Hematopoietic multipotent progenitor cell treated with erythropoietin and hydrocortisone succinate and interleukin-3 and kit ligand, for 4 days (in vitro differentiated cells): ENCODE data around the gene TPP2.

Source experiments
- DNase-seq: peaks from one replicate; pipeline ENCODE4 v3.0.0-alpha.2; 2015

Gene TPP2

DNA sequence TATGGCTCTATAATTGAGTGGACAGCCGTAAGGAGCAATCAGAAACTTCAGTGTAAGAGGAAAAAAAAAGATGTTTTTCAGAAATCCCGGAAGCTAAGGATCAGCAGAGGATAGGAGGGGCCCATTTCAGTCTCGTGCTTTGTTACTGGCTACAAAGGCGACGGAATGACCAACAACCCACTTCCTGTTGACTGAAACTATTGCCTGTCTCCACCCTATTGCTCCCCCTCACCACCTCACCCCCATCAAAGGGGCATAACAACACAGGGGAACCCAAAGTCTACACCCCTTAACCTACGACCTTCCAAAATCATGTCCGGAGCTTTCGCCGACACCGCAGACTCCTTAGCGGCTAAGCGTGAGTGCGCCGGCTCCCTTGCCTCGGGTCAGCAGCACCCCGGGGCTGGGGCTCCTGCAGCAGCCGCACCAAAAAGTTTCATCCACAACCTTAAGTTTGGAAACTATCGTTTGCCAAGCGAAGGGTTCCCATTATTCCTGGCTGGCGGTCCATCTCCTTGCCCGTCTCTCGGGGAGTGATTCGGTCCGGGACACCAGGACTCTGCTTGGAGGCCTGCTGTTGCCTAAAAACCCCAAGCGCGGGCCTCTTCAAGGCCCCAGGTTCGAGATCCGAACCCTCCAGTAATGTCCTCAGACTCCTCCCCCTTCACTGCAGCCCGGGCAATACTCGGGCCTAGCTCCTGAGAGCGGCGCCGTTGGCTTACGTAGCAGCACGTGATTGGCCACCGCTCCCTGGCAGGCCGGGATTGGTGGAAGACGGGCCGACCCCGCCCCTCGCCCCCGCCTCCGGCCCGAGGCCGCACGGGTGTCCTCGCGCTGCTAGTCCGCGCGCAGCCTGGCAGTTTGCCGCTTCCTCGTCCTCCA is at the start of gene TPP2:
Gene TPP2, plus strand, starts transcription at position 840 of the 882 bp plus-strand sequence. CDS start 53 bp downstream, outside the sequence.
- DNase-seq: peak; percentile 99

DNA sequence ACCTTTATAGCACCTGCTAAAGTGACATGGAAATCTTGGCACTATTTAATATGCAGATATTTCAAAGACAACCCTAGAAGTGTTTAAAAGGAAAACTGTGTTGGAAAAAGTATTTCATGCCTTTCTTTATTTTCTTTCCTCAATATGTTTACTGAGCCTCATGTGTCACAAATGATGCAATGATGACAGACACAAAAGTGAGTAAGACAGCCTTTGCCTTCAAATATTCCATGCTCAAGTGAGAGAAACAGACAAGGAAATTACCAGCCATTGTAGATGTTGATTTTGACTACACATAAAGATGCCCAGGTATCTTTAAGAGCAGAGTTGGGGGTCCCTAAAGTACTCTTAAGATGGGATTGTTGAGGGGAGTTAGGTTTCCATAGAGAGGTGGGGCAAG is 48.0 kb upstream of the TPP2 start:
- DNase-seq: no peak

DNA sequence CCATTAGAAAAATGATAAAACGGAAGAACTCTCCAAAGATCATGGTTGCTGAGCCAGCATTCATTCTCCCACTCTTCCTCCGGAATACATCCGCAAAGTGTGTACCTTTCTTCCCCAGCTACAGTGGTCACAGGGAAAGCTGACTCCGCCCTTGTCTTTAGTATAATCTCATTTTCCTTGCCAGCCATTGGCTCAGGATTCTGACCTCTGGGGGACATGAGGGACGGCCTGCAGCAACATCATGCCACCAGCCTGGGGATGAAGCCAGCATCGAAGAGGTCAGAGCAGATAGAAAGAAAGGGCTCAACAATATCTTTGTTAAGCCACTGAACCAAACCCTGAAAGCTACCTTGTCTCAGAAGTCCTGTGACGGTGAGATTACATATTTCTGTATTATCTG is 46.3 kb upstream of the TPP2 start:
- no peak for DNase-seq

DNA sequence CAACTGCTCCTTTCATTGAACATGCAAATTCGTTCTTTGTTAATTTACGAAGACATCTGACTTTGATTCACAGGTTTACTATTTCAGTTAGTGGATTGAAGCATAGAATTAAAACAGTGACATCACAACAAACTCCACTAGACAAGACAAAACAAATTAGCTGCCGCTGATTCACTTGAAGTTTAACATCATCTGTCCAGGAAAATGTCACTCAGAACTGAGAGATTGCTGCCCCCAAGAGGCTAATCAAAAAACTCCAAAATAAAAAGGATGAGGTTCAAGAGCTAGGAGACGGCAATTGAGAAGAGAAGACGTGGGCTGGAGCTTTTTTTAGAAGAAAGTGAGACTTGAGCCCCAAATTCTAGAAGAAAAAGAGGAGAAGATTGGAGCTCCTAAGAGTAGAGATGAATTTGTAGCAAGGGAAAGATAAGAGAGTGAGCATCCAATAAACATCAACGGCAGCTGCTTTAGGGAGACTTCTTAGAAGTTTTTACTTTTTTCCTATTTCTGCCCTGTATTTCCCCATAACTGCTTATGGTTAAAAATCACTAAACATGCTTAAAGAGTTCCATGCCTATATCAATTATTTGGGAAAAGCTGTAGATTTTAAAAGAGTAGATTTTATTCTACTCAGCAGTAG is 40.8 kb upstream of the TPP2 start:
- DNase-seq: peak; percentile 72

DNA sequence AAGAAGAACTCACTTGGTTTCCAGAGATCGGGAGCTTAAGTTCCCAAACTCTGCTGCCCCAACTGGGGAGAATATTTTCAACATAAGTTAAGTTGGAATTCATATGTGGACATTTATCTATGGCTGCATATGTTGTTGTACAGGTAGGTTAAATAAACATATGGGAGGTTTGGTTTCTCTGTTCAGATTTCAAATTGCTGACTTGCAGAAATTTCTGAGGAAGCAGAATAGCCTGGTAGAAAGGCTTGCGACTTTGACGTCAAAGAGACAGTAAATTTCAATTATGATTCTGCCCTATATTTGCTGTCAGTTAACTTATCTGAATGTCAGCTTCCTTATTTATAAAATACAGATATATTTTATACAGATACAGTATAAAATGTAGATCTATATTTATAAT is 40.0 kb upstream of the TPP2 start:
- DNase-seq: no peak

DNA sequence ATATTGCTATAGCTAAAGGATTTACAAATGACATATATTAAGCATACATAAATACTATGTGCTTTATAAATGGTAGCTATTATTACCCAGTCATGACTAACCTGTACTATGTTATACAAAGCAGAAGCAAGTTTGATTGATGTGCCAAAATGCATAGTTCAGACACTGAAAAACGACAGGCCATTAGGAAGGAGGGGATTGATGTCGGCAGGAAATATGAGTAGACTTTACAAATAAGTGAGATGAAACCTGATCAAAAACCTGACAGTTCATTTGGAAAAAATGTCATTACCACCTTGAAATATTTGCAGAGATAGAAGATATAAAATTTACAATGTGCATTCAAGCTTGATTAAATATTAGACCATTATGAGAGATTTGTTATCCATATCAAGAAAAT is 38.8 kb upstream of the TPP2 start:
- no peak for DNase-seq

DNA sequence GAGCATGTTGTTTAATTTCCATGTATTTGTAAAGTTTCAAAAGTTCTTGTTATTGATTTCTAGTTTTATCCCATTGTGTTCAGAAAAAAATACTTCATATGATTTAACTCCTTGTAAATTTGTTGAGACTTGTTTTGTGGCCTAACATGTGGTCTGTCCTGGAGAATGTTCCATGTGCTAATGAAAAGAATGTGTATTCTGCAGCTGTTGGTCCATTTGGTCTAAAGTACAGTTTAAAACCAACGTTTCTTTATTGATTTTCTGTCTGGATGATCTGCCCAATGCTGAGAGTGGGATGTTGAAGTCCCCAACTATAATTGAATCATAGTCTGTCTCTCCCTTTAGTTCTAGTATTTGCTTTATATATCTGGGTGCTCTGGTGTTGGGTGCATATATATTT is 34.9 kb upstream of the TPP2 start:
- DNase-seq: no peak

DNA sequence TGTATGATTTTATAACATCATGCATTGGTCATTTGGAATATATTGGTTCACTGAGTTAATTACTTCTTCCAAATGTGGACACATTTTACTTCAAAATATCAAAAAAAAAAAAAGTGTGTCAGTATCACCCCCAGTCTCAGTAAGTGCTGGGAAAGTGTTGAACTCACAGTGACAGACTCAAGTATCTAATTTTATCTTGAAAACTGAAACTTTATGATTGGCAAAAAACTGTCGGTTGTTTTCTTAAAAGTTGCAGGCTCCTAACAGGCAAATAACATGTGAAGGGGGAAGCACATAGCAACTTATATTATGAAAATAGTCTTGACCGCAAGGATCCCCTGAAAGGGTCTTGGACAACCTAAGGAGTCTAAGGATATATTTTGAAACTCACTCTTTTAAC is 33.5 kb upstream of the TPP2 start:
- DNase-seq: no peak

DNA sequence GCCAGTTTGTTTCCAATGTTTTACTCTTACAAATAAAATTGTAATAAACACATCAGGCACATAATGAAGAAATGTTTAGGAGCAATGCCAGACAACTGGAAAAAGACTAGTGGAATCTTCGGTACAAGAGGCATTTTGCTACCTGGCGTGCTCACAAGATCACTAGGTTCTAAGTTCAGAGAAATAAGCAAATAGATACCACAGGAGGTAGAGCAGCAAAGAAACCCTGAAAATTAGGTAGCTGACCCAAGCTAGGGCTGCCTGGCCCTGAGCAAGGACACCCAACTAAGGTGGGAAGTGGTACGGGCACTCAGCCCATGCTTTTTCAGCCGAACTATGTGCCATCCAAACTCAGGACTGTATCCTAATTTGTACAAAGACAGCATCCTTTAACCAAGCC is 32.2 kb upstream of the TPP2 start:
- DNase-seq: no peak

DNA sequence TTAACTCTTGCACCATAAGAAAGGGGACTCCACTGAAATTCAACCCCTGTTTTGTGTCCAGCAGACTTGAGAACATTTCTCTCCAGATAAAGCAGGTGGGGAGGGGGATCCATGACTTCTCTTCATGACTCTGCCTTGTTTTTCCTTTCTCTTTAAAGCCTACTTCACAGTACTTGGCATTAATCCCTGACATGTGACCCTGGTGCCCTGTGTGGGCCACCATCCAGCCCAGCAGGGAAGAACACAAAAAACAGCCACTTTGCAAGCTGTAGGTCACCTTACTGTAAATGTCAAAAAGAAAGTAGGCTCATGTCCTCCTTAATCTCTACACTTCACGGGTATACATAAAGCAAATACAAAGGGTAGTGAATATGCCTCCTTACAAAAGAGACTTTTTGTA is 30.3 kb upstream of the TPP2 start:
- no peak for DNase-seq

DNA sequence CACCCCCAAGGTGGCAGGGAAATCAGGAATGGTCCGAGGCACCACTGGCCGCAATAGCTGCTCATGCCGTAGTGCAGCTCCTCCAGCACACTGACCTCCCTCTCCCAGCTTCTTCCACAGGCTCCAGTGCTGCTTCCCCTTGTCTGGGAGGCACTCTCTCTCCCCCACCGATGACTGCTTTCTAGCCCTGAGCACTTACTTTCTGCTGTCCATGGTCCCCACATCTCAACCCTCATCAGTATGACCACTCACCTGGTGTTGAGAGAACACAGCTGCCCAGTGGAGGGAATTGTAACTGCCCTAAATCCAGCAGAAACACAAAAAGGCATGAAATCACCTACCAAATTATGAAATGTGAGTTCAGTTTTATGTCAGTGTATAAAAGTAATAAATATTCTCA is 28.9 kb upstream of the TPP2 start:
- DNase-seq: no peak

DNA sequence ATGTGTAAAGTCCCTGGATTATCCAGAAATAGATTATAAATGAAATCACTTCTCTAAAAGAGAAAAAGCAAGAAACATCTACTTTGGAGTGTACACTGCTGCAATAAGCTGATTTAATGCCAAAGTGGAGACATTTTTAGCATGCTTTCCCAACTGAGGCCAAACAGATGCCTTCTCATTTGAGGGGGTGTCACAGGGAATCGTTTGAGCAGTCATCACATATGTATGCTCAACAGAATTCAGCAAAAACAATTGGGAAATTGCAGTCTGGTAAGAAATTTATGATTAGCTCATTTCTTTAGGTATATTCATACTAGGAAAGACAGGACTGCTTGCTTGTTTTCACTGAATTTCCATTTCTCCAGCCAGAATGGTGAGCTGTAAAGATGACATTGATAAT is 27.3 kb upstream of the TPP2 start:
- no peak for DNase-seq

DNA sequence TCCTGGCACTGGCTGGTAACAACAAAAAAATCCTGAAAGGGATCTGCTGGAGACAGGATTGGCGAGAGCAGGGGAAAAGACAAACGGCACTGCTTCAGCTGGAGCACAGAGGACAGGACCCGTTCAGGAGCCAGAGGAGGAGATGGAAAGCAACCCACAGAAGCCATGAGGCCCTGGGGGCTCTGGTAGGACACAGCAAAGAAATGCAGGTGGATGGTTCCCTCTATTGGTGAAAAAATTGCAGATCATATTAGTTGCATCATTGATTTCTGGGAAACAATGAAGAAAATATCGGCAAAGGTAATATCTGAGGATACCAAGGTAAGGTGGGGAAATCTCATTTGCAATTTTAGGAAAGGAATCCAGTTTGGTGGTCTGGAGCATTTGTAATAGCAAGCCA is 25.7 kb upstream of the TPP2 start:
- DNase-seq: no peak

DNA sequence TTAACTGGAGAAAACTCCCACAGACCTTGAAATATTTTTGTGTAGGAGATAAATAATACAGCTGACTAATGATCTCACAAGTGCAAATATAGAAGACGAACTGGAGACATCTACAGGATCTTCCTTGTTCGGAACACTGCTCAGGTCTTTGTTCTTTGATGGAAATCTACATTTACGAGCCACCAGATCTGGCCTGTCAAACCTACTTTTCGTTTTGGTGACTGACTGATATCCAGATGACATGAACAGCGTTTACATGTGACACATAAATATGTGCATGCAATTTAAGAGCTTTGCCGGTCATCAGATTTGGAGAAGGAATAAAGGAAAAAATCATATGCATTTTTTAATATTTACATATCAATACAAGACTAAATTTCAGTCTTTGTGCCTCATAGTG is 24.5 kb upstream of the TPP2 start:
- DNase-seq: no peak

DNA sequence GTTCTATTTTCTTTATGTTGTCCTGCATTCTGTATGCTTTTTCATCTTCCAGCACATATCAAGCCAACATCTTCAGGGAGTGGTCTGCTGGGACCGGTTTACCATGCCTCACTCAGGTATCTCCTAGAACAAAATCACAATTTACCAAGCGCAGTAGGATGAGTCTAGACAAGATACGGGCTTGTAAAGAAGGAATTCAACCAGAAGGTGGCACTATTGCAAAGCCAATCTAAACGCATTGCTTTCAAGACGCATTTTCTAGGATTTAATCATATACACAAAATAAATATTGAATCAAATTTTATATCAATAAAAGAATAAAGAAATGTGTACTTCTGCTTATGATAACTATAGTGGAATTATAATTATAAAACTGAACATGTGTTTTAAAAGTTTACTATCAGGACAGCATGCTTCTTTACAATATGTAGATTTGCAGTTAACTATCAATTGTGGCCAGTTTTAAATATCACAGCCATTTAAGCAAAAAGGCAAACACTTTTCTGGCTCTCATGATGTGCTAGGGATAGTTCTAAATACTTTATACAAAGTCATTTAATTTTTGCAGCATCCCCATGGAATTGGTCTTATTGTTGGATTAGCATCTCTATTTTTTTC is 16.1 kb upstream of the TPP2 start:
- peak; percentile 86 for DNase-seq

DNA sequence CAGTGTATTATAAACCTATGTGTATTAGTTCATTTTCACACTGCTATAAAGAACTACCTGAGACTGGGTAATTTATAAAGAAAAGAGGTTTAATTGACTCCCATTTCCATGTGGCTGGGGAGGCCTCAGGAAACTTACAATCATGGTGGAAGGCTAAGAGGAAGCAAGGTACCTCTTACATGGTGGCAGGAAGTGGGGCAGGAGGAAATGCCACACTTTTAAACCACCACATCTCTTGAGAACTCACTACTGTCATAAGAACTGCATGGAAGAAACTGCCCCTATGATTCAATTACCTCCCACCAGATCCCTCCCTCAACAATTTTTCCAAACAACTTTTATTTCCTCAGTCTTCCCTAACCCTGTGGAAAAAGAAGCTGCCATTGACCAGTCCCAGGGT is 14.5 kb upstream of the TPP2 start:
- no peak for DNase-seq

DNA sequence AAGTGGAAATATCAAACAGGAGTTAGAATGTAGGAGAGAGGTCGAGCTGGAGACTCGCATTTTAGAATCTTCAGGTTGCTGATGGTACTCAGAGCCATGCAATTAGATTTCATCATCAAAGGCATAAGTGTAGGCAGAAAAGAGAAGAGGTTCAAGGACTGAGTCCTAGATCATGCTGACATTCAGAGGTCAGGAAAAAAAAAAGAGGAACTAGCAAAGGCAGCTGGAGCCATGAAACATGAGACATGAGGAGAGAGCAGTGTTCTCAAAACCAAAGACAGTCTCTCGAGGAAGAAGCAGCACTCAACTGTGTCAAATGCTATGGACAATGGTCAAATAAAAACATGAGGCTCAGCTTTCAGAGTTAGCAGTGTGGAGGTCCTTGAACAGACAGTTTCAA is 12.4 kb upstream of the TPP2 start:
- peak; percentile 79 for DNase-seq

DNA sequence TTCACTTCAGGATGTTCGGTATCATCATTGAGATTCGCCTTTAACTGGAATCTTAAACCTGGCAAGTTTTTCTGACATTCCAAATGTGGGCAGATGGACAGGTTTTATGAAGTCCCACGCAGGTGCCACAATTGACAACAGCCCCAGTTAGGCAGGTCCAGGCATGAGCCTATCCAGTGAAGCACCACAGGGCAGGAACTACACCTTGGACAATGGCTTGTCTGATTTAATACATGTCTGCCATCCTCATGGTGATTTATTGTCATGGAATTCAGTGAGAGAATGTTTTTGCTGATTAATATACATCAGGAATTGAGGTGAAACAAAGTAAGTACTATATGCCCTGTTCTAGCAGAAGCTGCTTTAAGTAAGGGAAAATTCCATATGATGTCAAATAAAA is 10.2 kb upstream of the TPP2 start:
- no peak for DNase-seq

DNA sequence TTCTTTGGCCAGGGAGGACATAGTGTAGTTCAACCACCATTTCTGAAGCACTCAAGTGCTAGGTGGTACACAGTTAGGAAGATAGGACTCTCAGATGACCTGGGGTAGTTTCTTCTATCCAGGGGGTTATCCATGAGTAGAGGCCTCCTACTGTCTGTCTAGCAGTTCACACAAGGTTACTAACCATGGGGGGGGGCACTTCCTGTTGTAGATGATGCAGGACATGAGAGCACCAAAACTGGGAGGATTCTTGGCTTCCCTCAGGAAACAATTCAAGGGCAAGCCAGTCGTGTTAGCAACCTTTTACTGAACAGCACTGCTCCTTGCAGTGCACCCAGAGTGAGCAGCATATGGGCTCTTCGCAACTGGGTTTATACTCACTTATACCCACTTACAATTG is 8.9 kb upstream of the TPP2 start:
- DNase-seq: no peak

DNA sequence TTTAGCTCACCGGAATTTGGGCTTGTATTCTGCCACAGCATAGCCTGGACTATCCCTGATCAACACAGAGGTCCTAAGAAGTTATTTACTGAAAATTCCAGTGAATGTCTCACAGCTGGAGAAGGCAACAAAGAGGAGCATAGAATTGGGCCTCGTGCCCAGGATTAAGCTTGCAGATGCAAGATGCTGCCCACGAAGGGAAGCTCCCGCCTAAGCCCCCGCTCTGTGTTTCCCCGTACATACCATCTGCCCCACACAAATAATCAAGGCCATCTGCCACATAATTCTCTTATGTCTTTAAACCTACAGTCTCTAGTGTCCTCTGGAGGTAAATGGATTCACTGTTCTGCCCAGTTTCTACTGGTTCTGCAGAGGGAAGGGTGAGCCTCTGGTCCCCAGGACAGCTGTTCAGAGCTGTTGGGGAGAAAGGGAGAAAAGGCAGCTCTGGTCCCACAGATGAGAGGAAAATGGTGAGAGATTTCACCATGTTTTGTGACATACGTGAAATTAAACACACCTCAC is 7.4 kb upstream of the TPP2 start:
- DNase-seq: no peak

DNA sequence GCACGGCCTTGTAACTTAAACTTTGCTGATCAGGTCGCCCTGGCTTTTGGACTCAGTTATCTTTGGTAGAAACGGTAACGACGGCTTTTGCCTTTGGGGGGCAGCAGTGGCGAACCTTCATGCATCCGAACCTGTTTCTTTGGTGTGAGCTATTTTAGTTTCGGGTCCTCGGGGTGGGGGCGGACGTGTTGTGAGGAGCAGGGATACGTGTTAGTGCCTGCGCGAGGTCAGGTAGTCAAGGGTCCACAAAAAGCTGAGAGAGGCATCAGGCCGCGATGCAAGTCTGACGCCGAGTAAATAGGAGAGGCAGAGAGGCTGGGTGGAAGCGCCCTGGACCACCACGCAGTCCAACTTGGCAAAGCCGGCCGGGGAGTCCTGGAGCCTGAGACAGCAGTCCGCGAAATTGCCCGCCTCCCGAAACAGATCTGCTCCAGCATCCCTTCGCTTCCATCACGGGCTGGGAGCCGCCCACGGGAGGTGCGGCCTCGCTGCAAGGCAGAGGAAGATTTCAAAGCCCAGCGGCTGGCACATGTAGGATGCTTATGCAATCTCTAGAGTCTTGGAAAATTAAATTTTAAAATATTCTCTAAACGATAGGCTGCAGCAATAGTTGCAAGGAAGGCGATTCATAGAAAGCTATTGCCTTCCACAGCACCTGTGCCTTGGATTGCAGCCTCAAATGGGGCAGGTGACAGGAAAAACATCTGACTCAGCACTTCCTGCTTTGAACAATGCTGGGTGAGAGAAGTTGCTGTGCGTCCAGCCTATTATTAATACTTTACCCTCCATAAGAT is 4.6 kb upstream of the TPP2 start:
- peak; percentile 90 for DNase-seq

DNA sequence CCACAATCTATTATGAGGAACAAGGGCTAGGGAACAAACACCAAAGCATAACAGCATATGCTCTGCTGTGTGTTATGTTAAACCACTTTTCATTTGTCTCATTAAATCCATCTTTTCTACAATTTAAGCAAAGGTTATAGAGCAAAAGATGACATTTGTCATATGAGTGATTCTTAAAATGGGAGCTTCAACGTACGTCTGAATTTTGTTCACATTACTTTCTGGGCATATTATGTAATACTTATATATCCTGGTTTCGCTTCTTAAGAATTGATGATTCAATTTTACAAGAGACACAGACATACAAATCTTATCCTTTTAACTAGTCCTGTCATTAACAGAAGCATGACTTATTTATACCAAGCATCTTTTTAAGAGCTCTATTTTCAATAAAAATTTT is 3.3 kb upstream of the TPP2 start:
- no peak for DNase-seq
